Transverse colon (tissue), 3 donors: ENCODE measurements around the gene GALNT18.

Experiments
- CTCF ChIP-seq, 5 experiments: fragments of 200-600 bp in 3 of 5; fragments of 450-650 bp in 2 of 5; sonication (generic) in 3 of 5; IDR thresholded peaks; 1 replicate in 2 of 5; 2 replicates in 3 of 5; pipeline ENCODE4 v1.5.1; 2016 to 2017; ENCODE audit warnings: antibody characterized with exemption in 5 of 5, inconsistent platforms in 3 of 5, mild to moderate bottlenecking in 2 of 5, moderate library complexity in 1 of 5
- EP300 ChIP-seq: sonication (generic); formaldehyde crosslinking; IDR thresholded peaks from one replicate; pipeline ENCODE4 v1.6.1; 2017; ENCODE audit warnings: antibody characterized with exemption, low read depth
- POLR2A ChIP-seq: fragments of 450-650 bp; IDR thresholded peaks from one replicate; pipeline ENCODE4 v1.6.1; 2016; ENCODE audit warnings: antibody characterized with exemption, mild to moderate bottlenecking, moderate library complexity

GRCh38 chr11:11451501-11452005 is 170.3 kb downstream of the GALNT18 start:
- TF ChIP-seq EP300 (no peak), CTCF (IDR thresholded peaks at IDR 0.05) (no peak), POLR2A (no peak)
